Cardiac fibroblast (primary cell): Measurements from ENCODE around the gene UTP25.

Experiments used
- DNase-seq, 2 donors: peaks; one replicate each; pipeline versions ENCODE4 v3.0.0 to v3.0.0-alpha.2; 2010; ENCODE audit warnings: low read depth in 2 of 2
- H3K4me3 ChIP-seq, 2 donors: replicated peaks in 1 of 2; 1 replicate in 1 of 2; 2 replicates in 1 of 2; pipeline ENCODE4 v1.5.1; 2011; ENCODE audit warnings: low read depth in 2 of 2, low read length in 2 of 2, mild to moderate bottlenecking in 2 of 2, moderate library complexity in 1 of 2
- TF ChIP-seq, protein P1 (sequence below): IDR thresholded peaks from one replicate; pipeline ENCODE4 v1.5.1; 2011; ENCODE audit warnings: low read depth, mild to moderate bottlenecking, low read length, inconsistent platforms

The UTP25 gene, protein sequence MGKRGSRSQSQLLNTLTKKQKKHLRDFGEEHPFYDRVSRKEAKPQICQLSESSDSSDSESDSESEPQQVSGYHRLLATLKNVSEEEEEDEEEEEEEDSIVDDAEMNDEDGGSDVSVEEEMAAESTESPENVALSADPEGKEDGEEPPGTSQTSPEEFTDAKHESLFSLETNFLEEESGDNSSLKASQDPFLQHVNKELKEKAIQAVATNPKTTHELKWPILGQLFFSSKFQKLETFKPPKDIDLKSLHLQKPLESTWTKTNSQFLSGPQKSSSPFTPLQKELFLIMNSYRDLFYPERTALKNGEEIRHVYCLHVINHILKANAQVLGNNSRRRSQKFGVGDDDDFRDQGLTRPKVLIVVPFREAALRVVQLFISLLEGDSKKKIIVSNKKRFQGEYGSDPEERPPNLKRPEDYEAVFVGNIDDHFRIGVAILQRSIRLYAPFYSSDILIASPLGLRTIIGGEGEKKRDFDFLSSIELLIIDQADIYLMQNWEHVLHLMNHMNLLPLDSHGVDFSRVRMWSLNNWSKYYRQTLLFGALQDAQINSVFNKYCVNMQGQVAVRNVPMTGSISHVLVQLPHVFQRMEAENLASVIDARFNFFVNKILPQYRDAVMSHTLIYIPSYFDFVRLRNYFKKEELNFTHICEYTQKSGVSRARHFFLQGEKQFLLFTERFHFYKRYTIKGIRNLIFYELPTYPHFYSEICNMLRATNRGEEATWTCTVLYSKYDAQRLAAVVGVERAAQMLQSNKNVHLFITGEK

DNA sequence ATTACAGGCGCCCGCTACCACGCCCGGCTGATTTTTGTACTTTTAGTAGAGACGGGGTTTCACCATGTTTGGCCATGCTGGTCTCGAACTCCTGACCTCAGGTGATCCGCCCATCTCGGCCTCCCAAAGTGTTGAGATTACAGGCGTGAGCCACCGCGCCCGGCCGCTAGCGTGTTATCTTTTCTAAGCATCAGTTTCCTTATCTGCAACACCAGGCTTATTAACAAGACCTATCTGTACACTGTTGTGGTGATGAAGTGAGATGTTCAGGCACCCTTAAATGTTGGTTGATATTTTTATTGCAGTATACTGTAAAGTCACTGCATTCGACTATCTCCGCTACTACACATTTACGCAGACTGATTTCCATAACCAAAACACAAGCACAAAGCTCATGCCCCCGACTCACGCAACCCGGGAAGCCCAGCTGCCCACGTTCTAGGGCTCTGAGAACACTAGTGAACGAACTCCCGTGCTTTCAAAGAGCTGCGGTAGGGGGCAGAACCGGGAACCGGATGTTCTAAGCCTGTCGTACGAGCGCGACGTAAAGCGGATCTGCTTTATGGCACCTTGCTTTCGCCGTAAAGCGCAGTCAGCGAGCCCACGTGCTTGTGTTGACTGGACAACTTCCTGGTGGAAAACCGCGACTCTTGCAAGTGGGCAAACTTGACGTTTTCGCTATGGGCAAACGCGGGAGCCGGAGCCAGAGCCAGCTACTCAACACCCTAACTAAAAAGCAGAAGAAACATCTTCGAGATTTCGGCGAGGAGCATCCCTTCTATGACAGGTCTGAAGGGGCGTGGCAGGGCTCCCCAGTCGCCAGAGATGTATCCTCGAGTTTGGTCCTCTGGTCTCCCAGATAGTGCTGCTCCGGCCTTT lies at the start of gene UTP25:
UTP25 (plus strand) TSS at position 589 of the 879 bp plus-strand sequence; CDS start at position 681, 92 bp downstream.
- DNase-seq, result peak; percentile 98 to 99
- H3K4me3 ChIP-seq, result peak within 1 kb of the TSS; percentile 85
- TF ChIP-seq, protein P1, sequence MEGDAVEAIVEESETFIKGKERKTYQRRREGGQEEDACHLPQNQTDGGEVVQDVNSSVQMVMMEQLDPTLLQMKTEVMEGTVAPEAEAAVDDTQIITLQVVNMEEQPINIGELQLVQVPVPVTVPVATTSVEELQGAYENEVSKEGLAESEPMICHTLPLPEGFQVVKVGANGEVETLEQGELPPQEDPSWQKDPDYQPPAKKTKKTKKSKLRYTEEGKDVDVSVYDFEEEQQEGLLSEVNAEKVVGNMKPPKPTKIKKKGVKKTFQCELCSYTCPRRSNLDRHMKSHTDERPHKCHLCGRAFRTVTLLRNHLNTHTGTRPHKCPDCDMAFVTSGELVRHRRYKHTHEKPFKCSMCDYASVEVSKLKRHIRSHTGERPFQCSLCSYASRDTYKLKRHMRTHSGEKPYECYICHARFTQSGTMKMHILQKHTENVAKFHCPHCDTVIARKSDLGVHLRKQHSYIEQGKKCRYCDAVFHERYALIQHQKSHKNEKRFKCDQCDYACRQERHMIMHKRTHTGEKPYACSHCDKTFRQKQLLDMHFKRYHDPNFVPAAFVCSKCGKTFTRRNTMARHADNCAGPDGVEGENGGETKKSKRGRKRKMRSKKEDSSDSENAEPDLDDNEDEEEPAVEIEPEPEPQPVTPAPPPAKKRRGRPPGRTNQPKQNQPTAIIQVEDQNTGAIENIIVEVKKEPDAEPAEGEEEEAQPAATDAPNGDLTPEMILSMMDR, result peak; percentile 81

DNA sequence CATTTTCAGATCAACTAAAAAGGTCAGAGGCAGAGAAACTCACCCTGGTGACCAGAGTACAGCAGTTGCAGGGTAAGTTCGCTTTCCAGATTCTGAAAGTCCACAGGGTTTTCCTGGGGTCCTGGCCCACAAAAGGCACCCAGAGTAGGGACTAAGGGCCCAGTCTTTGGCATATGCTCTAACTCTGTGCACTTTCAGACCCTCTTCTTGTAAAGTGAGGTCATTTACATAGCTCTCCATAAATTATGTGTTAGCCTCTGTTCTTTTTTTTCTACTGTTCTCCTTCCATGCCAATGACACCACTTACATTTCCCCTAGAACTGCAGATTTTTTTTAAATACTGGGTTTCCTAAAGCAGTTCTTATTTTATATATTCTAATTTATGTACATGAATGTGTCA lies 49.7 kb upstream of the UTP25 start:
- TF ChIP-seq, protein P1, result no peak
- H3K4me3 ChIP-seq, result no peak overlapping the region
- no peak for DNase-seq

DNA sequence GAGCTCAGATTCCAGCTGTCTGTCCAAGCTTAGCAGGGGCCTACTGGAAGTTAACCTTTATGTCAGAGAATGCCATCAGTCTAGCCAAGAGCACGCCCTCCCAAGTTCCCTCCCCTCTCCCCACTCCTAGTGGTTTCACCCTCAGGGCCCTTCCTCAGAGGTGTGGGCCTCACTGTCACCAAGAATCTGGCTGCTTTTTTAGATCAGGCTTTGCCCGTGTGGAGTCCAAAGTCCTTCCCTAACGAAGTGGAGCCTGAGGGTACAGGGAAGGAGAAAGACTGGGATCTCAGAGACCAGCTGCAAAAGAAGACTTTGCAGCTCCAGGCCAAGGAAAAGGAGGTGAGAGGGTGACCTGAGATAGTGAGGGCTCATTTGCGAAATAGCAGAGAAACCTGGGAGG lies 47.5 kb upstream of the UTP25 start:
- H3K4me3 ChIP-seq, result no peak overlapping the region
- TF ChIP-seq, protein P1, result no peak
- no peak for DNase-seq

DNA sequence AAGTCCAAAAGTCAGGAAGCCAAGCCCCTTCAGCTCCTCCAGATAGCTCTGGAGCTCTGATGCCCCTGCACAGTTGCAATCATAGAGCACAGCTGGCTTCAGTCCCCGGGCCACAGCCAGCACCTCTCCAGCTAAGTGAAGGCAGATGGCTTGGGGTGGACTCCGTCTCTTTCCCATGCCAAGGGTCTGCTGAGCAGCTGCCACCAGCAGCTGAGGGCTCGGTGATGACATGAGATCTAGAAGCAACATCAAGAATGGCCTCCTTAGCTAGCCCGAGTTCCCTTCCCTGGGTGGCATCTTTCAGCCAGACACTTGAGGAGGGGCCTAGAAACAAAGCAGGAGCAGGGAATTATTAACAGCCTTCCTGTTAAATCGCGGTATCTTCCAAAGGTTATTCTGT lies 44.4 kb upstream of the UTP25 start:
- peak overlapping the region in 1 of 2 donors; percentile 87 for H3K4me3 ChIP-seq
- TF ChIP-seq, protein P1, result no peak
- DNase-seq, result no peak

DNA sequence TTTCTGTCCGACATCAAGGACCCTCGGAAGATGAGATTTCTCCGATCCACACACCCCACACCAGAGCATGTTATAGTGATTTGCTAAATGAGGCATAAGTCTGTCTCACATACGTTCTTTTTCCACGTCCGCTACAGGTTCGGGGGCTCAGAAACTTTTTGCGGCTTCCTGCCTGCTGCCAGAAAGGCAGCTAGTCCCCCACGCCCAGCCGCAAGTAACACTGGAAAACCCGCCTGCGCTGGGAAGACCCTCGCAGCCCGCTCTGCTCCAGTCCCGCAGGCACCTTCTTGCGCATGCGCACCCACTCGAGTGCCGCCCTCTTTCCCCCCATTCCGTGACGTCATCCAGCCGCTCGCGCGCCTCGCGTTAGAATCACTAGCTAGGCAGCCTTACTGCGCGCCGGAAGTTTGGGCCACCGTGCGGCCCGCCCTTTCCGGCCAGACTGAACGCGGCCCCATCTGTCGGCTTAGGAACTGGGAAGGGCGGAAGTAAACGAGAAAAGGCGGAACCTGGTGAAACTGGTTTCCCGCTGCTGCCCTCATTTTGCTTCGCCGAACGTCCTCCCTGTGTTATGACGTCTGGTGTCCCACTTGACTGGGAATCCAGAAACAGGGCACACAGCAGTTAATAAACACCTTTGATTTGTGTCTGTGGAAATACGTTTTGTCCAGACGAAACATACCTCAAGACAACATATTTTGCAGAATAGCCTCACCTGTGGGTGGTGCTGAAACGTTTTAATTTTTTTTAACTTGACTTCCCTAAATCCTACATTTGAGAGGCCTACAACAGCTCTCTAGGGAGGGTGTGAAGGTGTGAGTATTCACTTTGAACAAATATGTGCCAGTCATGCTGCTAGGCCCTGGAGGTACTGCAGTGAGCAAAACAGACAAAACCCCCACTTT lies 43.3 kb upstream of the UTP25 start, which contains the start of gene C1orf74:
C1orf74 (minus strand) TSS at position 295 of the 905 bp plus-strand sequence. CDS start 925 bp downstream, outside the sequence.
- TF ChIP-seq, protein P1, result no peak
- peak within 1 kb of the TSS; percentile 76 to 87 for H3K4me3 ChIP-seq
- DNase-seq, result peak; percentile 98
